Thyroid gland (tissue), 4 donors: ENCODE results near the gene C1orf159. TPM values are rescaled to one million over a fixed set of nuclear protein-coding genes. Genes with fewer than 3 reads are reported as not detected.

Experiments
- DNase-seq, 2 donors: peaks; one replicate each; pipeline ENCODE4 v3.0.0-alpha.2; 2019
- H3K27ac ChIP-seq, 3 donors: fragments of 200-600 bp; sonication (generic); 1 replicate in 2 of 3; 2 replicates in 1 of 3; pipeline ENCODE4 v1.5.1; 2016 to 2019; ENCODE audit warnings: mild to moderate bottlenecking in 1 of 3, moderate library complexity in 1 of 3
- H3K27me3 ChIP-seq: fragments of 200-600 bp; sonication (generic); one replicate; pipeline ENCODE4 v1.5.1; 2019
- H3K36me3 ChIP-seq, 2 donors: fragments of 200-600 bp; sonication (generic); one replicate each; pipeline ENCODE4 v1.5.1; 2016 to 2019
- H3K4me1 ChIP-seq, 2 donors: fragments of 200-600 bp; sonication (generic); one replicate each; pipeline ENCODE4 v1.5.1; 2017 to 2019
- H3K4me3 ChIP-seq, 3 donors: fragments of 200-600 bp; sonication (generic); replicated peaks in 1 of 3; 1 replicate in 2 of 3; 2 replicates in 1 of 3; pipeline ENCODE4 v1.5.1; 2016; ENCODE audit warnings: mild to moderate bottlenecking in 1 of 3
- H3K9me3 ChIP-seq: fragments of 200-600 bp; sonication (generic); one replicate; pipeline ENCODE4 v1.5.1; 2017
- POLR2A ChIP-seq, 2 donors: fragments of 450-650 bp; IDR thresholded peaks; one replicate each; pipeline ENCODE4 v1.6.1; 2017; ENCODE audit warnings: antibody characterized with exemption in 2 of 2, mild to moderate bottlenecking in 2 of 2, moderate library complexity in 1 of 2
- WGBS, 2 donors: methylation state at CpG; one replicate each; pipeline ENCODE4 v1.1.5; 2017; 5-methylcytosine and 5-hydroxymethylcytosine counted together
- intact Hi-C: fragments of 100-400 bp; cut with DNase I; formaldehyde crosslinking; loops from one replicate; pipeline ENCODE4 v1.15.1; 2023
- total RNA-seq, 4 donors: library from RNA; depleted of rRNA; stranded (reverse); fragments of >200 nt; gene quantifications; one replicate each; pipeline ENCODE4 v1.2.3, GENCODE V29; 2016
- TF ChIP-seq, protein P1 (sequence below), 6 experiments: fragments of 200-600 bp in 3 of 6; fragments of 450-650 bp in 3 of 6; sonication (generic) in 3 of 6; IDR thresholded peaks; one replicate each; pipeline ENCODE4 v1.5.1; 2016 to 2019; ENCODE audit warnings: antibody characterized with exemption in 6 of 6, mild to moderate bottlenecking in 2 of 6, inconsistent platforms in 1 of 6, moderate library complexity in 1 of 6

Gene C1orf159
- total RNA-seq, result 10 to 100 TPM; 10.3 to 27.6 (median 19.6) TPM

- H3K4me3 ChIP-seq, result peak within 1 kb of the TSS; percentile 53 to 74 (median 62)
- intact Hi-C loops, result loop anchor here (10.0 kb wide), 1 partner anchor 259 kb away; the partner anchor contains the start of gene AURKAIP1
- DNase-seq, result peak; percentile 99
- peak within 1 kb of the TSS in 1 of 3 donors; percentile 37 for H3K27ac ChIP-seq
- 0% methylated on average over 2 to 6 of the region's 128 CpGs for WGBS, 2 donors
- TF ChIP-seq, protein P1, sequence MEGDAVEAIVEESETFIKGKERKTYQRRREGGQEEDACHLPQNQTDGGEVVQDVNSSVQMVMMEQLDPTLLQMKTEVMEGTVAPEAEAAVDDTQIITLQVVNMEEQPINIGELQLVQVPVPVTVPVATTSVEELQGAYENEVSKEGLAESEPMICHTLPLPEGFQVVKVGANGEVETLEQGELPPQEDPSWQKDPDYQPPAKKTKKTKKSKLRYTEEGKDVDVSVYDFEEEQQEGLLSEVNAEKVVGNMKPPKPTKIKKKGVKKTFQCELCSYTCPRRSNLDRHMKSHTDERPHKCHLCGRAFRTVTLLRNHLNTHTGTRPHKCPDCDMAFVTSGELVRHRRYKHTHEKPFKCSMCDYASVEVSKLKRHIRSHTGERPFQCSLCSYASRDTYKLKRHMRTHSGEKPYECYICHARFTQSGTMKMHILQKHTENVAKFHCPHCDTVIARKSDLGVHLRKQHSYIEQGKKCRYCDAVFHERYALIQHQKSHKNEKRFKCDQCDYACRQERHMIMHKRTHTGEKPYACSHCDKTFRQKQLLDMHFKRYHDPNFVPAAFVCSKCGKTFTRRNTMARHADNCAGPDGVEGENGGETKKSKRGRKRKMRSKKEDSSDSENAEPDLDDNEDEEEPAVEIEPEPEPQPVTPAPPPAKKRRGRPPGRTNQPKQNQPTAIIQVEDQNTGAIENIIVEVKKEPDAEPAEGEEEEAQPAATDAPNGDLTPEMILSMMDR (IDR thresholded peaks at IDR 0.05), result no peak
- peak in 1 of 2 donors; percentile 42 for TF ChIP-seq POLR2A (IDR thresholded peaks at IDR 0.05)
- H3K27me3 ChIP-seq, result no peaks in the 10 kb centered on the region
- no peaks in the 10 kb centered on the region for H3K9me3 ChIP-seq
- H3K4me1 ChIP-seq, result peaks cover 0 to 5% of the 10 kb centered on the region in 2 donors
- H3K36me3 ChIP-seq, result no peaks in the 10 kb centered on the region
These were observed at the start of gene C1orf159 for GRCh38 chr1:1115786-1116700. Gene C1orf159, minus strand, starts transcription at chr1:1116089. Its CDS starts 24,546 bp downstream, at chr1:1091543.

DNA sequence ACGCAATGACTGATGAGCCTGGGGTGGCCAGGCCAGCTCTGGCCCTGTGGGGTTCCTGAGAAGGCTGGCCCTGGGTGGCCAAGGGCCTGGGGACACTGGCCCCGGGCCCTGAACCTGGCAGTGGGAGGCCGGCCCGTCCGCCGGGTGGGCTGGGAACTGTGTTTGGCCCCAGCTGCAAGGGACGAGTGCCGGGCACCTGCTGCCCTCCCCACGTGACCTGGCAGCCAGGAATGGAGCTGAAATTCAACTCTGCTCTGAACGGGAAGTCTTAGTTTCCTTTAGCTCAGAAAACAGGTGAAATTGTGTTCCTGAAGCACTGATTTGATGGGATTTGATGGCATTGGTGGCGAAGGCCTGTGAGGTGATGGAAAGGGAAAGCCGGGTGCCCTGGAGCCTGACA, 49.6 kb upstream of the C1orf159 start:
- 80 to 81% methylated on average over 4 of the region's 12 CpGs for WGBS, 2 donors
- no peak for TF ChIP-seq POLR2A (IDR thresholded peaks at IDR 0.05)
- TF ChIP-seq, protein P1 (IDR thresholded peaks at IDR 0.05), result no peak
- no peak for DNase-seq
- H3K27me3 ChIP-seq, result no peaks in the 10 kb centered on the region
- H3K9me3 ChIP-seq, result no peaks in the 10 kb centered on the region
- H3K4me1 ChIP-seq, result peaks cover 7 to 19% of the 10 kb centered on the region in 2 donors
- H3K27ac ChIP-seq, result no peak overlapping the region
- H3K4me3 ChIP-seq, result no peak overlapping the region
- no peaks in the 10 kb centered on the region for H3K36me3 ChIP-seq
- intact Hi-C loops, result no loop called here

DNA sequence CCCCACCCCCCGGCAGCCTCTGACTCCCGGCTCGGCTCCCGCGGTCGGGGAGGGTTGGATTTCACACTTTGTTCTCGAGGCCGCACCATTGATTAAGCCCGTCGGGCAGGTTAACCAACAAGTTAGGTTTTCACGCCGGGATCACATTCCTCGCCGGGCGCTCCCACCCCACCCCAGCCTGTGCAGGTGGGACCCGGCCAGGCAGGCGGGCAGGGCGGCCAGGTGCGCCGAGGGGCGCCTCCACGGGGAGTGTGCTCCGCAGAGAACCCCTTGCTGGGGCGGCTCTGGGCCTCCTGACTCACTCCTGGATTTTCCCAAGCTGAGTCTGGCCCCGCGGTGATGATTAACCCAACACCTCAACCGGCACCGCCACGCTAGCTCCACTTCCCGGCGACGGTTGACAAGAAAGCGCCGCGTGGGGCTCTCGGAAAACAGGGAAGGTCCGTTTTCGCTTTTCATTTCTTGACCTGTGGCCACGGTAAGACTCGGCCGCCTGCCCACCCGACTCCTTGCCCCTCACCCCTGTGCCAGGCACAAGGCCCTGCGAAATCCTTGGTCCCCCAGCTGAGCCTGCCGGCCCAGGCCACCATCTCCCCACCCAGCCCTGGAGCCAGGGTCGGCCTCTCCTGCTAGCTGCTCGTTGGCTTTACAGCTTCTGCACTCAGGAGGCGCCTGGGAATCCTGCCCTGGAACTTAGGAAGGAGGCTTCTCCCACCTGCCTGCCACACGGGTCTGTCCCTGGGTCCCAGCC, 49.0 kb upstream of the C1orf159 start:
- Histone ChIP-seq H3K4me1 (peaks cover 7 to 19% of the 10 kb centered on the region in 2 donors), H3K9me3 (no peaks in the 10 kb centered on the region), H3K27me3 (no peaks in the 10 kb centered on the region), H3K27ac (no peak overlapping the region), H3K4me3 (peak overlapping the region in 1 of 3 donors; percentile 43), H3K36me3 (no peaks in the 10 kb centered on the region)
- WGBS, 2 donors, result 70 to 74% methylated on average over 22 to 27 of the region's 48 CpGs
- peak; percentile 19 to 43 for DNase-seq
- TF ChIP-seq, protein P1 (IDR thresholded peaks at IDR 0.05), result no peak
- no peak for TF ChIP-seq POLR2A (IDR thresholded peaks at IDR 0.05)
- intact Hi-C loops, result no loop called here

DNA sequence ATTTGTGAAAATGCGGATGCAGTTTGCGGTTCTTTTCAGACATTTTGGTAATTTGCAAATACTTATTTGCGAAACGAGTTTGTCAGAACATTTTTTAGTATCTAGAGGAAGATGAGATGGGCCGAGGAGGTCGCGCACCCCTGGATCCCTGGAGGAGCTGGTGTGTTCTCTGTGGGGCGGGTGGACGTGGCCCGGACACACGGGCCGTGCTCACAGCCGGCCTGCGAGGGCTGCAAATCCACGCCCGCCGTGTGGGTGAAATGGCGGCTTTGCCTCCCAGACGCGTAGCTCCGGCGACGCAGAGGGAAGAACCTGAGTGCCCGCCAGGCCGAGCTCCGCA, 48.4 kb upstream of the C1orf159 start:
- peak overlapping the region in 1 of 3 donors; percentile 43 for H3K4me3 ChIP-seq
- WGBS, 2 donors, result 52 to 59% methylated on average over 23 to 25 of the region's 26 CpGs
- H3K27ac ChIP-seq, result peak overlapping the region in 1 of 3 donors; percentile 73

More for the DNA sequence above, 48.4 kb upstream of the C1orf159 start:
- H3K36me3 ChIP-seq, result no peaks in the 10 kb centered on the region
- TF ChIP-seq POLR2A (IDR thresholded peaks at IDR 0.05), result no peak
- TF ChIP-seq, protein P1 (IDR thresholded peaks at IDR 0.05), result no peak
- no peaks in the 10 kb centered on the region for H3K9me3 ChIP-seq
- no peaks in the 10 kb centered on the region for H3K27me3 ChIP-seq
- DNase-seq, result no peak
- intact Hi-C loops, result no loop called here
- peaks cover 7 to 19% of the 10 kb centered on the region in 2 donors for H3K4me1 ChIP-seq
